Renal cortical epithelial cell (primary cell): ENCODE data around the gene ALOX15B. TPM values are rescaled to one million over a fixed set of nuclear protein-coding genes. Genes with fewer than 3 reads are reported as not detected.
A peak's percentile ranks its signal among the peaks of the same experiment; 100 is the strongest.
"Not testable (repeated sequence)": the region's sequence is repeated elsewhere in the genome, so short reads cannot be mapped to it uniquely, and the experiment has no call there.

Experiments
- DNase-seq: peaks from one replicate; pipeline ENCODE4 v3.0.0-alpha.2; 2011; ENCODE audit warnings: low read depth
- total RNA-seq: library from RNA; depleted of rRNA; stranded (reverse); fragments of >200 nt; gene quantifications from 2 replicates; pipeline ENCODE4 v1.2.3, GENCODE V29; 2014

Gene ALOX15B
- total RNA-seq, 1 donor from 2014 or later, result 0.20 TPM

GRCh38 chr17:8013731-8014557 is 24.9 kb upstream of the ALOX15B start:
- no peak for DNase-seq

- DNase-seq, result no peak
Measured at GRCh38 chr17:8014558-8014850, 24.4 kb upstream of the ALOX15B start.

- DNase-seq, result no peak
Measured at GRCh38 chr17:8015236-8015956, 23.5 kb upstream of the ALOX15B start.

- no peak for DNase-seq
Measured at GRCh38 chr17:8015957-8016631, 22.8 kb upstream of the ALOX15B start.

- DNase-seq, result peak; percentile 33
Measured at GRCh38 chr17:8016632-8017424, 22.0 kb upstream of the ALOX15B start.

- no peak for DNase-seq
Measured at GRCh38 chr17:8018436-8018835, 20.4 kb upstream of the ALOX15B start.

- DNase-seq, result no peak
Measured at GRCh38 chr17:8019166-8019565, 19.7 kb upstream of the ALOX15B start.

- DNase-seq, result peak; percentile 73
Measured at GRCh38 chr17:8019665-8020650, 18.9 kb upstream of the ALOX15B start.

GRCh38 chr17:8020776-8021564 is 17.9 kb upstream of the ALOX15B start:
- no peak for DNase-seq

- DNase-seq, result no peak
Measured at GRCh38 chr17:8021565-8022359, 17.1 kb upstream of the ALOX15B start.

GRCh38 chr17:8022360-8023003 is 16.4 kb upstream of the ALOX15B start:
- peak; percentile 26 for DNase-seq

- not testable (repeated sequence) for DNase-seq
Measured at GRCh38 chr17:8024161-8024560, 14.7 kb upstream of the ALOX15B start.

GRCh38 chr17:8025176-8025911 is 13.5 kb upstream of the ALOX15B start:
- DNase-seq, result no peak

GRCh38 chr17:8029121-8029520 is 9.7 kb upstream of the ALOX15B start:
- DNase-seq, result no peak

- DNase-seq, result no peak
Measured at GRCh38 chr17:8031261-8031661, 7.6 kb upstream of the ALOX15B start.

- DNase-seq, result no peak
Measured at GRCh38 chr17:8031950-8032349, 6.9 kb upstream of the ALOX15B start.

- no peak for DNase-seq
Measured at GRCh38 chr17:8032442-8032841, 6.4 kb upstream of the ALOX15B start.
